Neural progenitor cell (in vitro differentiated cells): ENCODE data around the gene GPR12. TPM values are rescaled to one million over a fixed set of nuclear protein-coding genes. Genes with fewer than 3 reads are reported as not detected.

ENCODE experiments used
- DNase-seq: peaks from one replicate; pipeline ENCODE4 v3.0.0-alpha.2; 2016; ENCODE audit warnings: low spot score
- H2AFZ ChIP-seq: fragments of 200-600 bp; sonication (generic); replicated peaks from 2 replicates; pipeline ENCODE4 v1.6.1; 2016; ENCODE audit warnings: antibody characterized with exemption
- H3F3A ChIP-seq: fragments of 200-600 bp; sonication (generic); 2 replicates; pipeline ENCODE4 v1.6.1; 2016; ENCODE audit warnings: antibody characterized with exemption, low read depth
- H3K27ac ChIP-seq: fragments of 200-600 bp; sonication (generic); 2 replicates; pipeline ENCODE4 v1.5.1; 2016; ENCODE audit warnings: mild to moderate bottlenecking
- H3K27me3 ChIP-seq: fragments of 200-600 bp; sonication (generic); 2 replicates; pipeline ENCODE4 v1.6.1; 2016; ENCODE audit warnings: mild to moderate bottlenecking, moderate library complexity
- H3K36me3 ChIP-seq: fragments of 200-600 bp; sonication (generic); 2 replicates; pipeline ENCODE4 v1.5.1; 2016
- H3K4me1 ChIP-seq: fragments of 200-600 bp; sonication (generic); 2 replicates; pipeline ENCODE4 v1.6.1; 2016; ENCODE audit warnings: mixed run types
- H3K4me2 ChIP-seq: fragments of 200-600 bp; sonication (generic); 2 replicates; pipeline ENCODE4 v1.6.1; 2016
- H3K4me3 ChIP-seq: fragments of 200-600 bp; sonication (generic); 2 replicates; pipeline ENCODE4 v1.5.1; 2016
- H3K79me2 ChIP-seq: fragments of 200-600 bp; sonication (generic); 2 replicates; pipeline ENCODE4 v1.6.1; 2016; ENCODE audit warnings: low read depth
- H3K9ac ChIP-seq: fragments of 200-600 bp; sonication (generic); 2 replicates; pipeline ENCODE4 v1.6.1; 2016
- H3K9me3 ChIP-seq: fragments of 200-600 bp; sonication (generic); 2 replicates; pipeline ENCODE4 v1.5.1; 2016; ENCODE audit warnings: low read depth
- H4K20me1 ChIP-seq: fragments of 200-600 bp; sonication (generic); 2 replicates; pipeline ENCODE4 v1.6.1; 2016; ENCODE audit warnings: low read depth
- H3K27ac Mint-ChIP-seq: 3 replicates; pipeline ENCODE4 v1.8.0; 2021; ENCODE audit warnings: mixed read lengths
- H3K27me3 Mint-ChIP-seq: 2 replicates; pipeline ENCODE4 v1.8.0; 2022; ENCODE audit warnings: low read depth, mild to moderate bottlenecking, inconsistent platforms, moderate library complexity, mixed read lengths; ENCODE audit not compliant: insufficient read depth
- H3K36me3 Mint-ChIP-seq: 3 replicates; pipeline ENCODE4 v1.8.0; 2021; ENCODE audit warnings: mixed read lengths
- H3K4me1 Mint-ChIP-seq: 3 replicates; pipeline ENCODE4 v1.8.0; 2021; ENCODE audit warnings: mixed read lengths
- H3K4me3 Mint-ChIP-seq: 3 replicates; pipeline ENCODE4 v1.8.0; 2021; ENCODE audit warnings: mild to moderate bottlenecking, moderate library complexity, mixed read lengths
- H3K9me3 Mint-ChIP-seq: 3 replicates; pipeline ENCODE4 v1.8.0; 2020; ENCODE audit warnings: mixed read lengths
- EZH2 ChIP-seq: fragments of 200-600 bp; sonication (generic); IDR thresholded peaks from 2 replicates; pipeline ENCODE4 v1.6.1; 2017; ENCODE audit warnings: antibody characterized with exemption, mild to moderate bottlenecking, moderate library complexity
- EZH2phosphoT487 ChIP-seq: fragments of 200-600 bp; sonication (generic); IDR thresholded peaks from 2 replicates; pipeline ENCODE4 v1.6.1; 2017; ENCODE audit warnings: antibody characterized with exemption
- total RNA-seq: library from RNA; depleted of rRNA; stranded (reverse); fragments of >200 nt; gene quantifications from 2 replicates; pipeline ENCODE4 v1.2.3, GENCODE V29; 2015; ENCODE audit warnings: low replicate concordance
- TF ChIP-seq, protein P1 (sequence below): fragments of 200-600 bp; sonication (generic); IDR thresholded peaks from 2 replicates; pipeline ENCODE4 v1.5.1; 2017; ENCODE audit warnings: antibody characterized with exemption, mild to moderate bottlenecking

Gene GPR12
- total RNA-seq, 1 donor from 2014 or later = not detected

DNA sequence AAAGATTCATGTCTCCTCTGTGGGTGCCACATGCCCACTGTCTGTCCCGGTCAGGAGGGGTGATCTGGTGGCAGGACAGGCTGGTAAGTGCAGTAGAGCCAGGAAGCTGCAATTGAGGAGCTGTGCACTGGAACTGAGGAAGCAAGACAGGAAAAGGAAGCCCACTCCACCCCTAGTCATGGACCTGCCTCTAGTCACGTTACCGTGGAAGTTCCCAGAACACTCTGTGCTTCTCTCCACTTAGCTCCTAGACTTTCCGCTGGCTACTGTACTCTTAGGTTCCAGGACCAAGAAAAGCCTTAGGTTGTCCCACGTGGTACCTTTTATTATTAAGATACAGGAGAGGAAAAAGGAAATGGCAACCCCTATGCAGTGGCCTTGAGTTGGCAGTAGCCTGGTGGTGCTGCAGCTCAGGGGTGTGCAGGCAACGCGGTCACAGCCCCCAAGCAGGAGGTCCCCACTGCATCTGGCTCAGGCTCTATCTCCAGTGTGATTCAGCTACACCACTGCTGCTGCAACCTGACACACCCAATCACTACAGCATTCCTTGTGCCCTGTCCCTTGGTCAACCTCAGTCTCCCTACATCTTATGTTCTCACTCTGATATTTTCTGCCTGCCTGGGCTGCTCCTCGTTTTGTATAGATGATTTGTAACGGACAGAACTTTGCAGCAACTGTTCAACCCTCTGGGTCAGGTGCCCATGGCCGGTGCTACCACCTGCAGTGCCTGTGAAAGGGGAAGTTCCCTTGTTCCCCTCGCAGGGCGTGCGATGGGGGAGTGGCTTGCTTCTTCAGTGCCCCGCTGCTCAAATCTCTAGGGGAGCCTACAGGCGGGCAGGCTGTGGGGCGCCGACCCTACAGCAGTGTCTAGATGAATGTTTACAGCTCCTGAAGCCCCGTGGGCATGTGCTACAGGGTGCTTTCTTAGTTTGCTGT is 24.4 kb upstream of the GPR12 start:
- H3K27ac ChIP-seq = no peak overlapping the region
- H3K4me1 Mint-ChIP-seq = peaks cover 11% of the 10 kb centered on the region
- no peaks in the 10 kb centered on the region for H3K36me3 ChIP-seq
- peaks cover 4% of the 10 kb centered on the region for H3K27me3 ChIP-seq
- H3K79me2 ChIP-seq = no peaks in the 10 kb centered on the region
- peak overlapping the region; percentile 97 for H2AFZ ChIP-seq
- no peak overlapping the region for H3K27ac Mint-ChIP-seq
- peak overlapping the region; percentile 74 for H3K4me2 ChIP-seq
- H3K4me3 ChIP-seq = peak overlapping the region; percentile 44
- H3K9me3 Mint-ChIP-seq = peaks cover 3% of the 10 kb centered on the region
- no peaks in the 10 kb centered on the region for H3F3A ChIP-seq
- peaks cover 3% of the 10 kb centered on the region for H3K9me3 ChIP-seq
- no peak overlapping the region for H3K4me3 Mint-ChIP-seq
- peaks cover 9% of the 10 kb centered on the region for H3K4me1 ChIP-seq
- H4K20me1 ChIP-seq = no peaks in the 10 kb centered on the region
- peaks cover 14% of the 10 kb centered on the region for H3K27me3 Mint-ChIP-seq
- H3K36me3 Mint-ChIP-seq = no peaks in the 10 kb centered on the region
- H3K9ac ChIP-seq = no peak overlapping the region
- TF ChIP-seq, protein P1, sequence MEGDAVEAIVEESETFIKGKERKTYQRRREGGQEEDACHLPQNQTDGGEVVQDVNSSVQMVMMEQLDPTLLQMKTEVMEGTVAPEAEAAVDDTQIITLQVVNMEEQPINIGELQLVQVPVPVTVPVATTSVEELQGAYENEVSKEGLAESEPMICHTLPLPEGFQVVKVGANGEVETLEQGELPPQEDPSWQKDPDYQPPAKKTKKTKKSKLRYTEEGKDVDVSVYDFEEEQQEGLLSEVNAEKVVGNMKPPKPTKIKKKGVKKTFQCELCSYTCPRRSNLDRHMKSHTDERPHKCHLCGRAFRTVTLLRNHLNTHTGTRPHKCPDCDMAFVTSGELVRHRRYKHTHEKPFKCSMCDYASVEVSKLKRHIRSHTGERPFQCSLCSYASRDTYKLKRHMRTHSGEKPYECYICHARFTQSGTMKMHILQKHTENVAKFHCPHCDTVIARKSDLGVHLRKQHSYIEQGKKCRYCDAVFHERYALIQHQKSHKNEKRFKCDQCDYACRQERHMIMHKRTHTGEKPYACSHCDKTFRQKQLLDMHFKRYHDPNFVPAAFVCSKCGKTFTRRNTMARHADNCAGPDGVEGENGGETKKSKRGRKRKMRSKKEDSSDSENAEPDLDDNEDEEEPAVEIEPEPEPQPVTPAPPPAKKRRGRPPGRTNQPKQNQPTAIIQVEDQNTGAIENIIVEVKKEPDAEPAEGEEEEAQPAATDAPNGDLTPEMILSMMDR = no peak
- TF ChIP-seq EZH2 (no peak), EZH2phosphoT487 (no peak)
- DNase-seq = peak; percentile 50

DNA sequence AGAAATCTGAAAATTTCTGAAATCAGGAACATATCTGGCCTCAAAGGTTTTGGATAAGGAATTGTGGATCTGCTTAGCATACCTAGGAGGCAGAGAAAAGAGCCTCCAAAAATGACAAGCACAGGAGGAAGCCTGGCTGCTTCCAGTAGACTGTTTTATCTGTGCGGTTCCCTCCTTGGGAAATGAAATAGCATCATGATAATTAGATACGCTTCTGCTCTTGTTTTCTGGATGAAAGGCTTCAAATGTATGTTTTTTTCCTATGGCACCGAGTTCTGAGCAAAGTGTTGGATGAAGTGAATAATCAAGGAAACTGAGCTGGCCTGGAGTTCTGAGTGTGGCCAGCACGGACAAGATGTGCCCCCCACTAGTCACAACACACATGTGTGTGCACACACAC is 19.8 kb upstream of the GPR12 start:
- Histone ChIP-seq H2AFZ (no peak overlapping the region), H3K9ac (no peak overlapping the region), H3K79me2 (no peaks in the 10 kb centered on the region), H4K20me1 (no peaks in the 10 kb centered on the region), H3K27ac (no peak overlapping the region), H3K4me2 (no peak overlapping the region), H3K36me3 (no peaks in the 10 kb centered on the region), H3K9me3 (peaks cover 3% of the 10 kb centered on the region), H3K4me1 (peaks cover 7% of the 10 kb centered on the region), H3F3A (no peaks in the 10 kb centered on the region), H3K4me3 (no peak overlapping the region), H3K27me3 (no peaks in the 10 kb centered on the region)
- no peaks in the 10 kb centered on the region for H3K36me3 Mint-ChIP-seq
- H3K4me1 Mint-ChIP-seq = peaks cover 17% of the 10 kb centered on the region
- DNase-seq = no peak
- peaks cover 3% of the 10 kb centered on the region for H3K9me3 Mint-ChIP-seq
- H3K27ac Mint-ChIP-seq = no peak overlapping the region
- H3K4me3 Mint-ChIP-seq = no peak overlapping the region
- peaks cover 6% of the 10 kb centered on the region for H3K27me3 Mint-ChIP-seq
- TF ChIP-seq EZH2 (no peak), EZH2phosphoT487 (no peak)
- TF ChIP-seq, protein P1 = no peak

DNA sequence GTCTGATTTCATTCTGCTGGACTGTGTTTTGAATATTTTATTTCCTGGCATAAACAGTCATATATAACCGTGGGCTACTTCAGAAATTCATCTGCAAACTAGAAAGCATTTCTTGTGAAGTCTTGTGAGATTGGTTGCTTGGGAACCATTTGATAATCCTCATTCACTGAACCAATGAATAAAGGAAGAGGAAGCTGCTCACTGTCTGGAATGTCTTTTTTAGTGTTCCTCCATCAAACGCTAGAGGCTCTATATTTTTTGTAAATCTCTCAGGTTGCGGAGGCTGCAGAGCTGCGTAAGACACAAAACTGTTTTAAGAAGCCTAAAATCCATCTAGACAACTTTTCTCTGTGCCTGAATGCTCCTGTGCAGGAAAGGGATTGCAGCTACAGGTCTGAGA is 18.7 kb upstream of the GPR12 start:
- Histone ChIP-seq H3K4me1 (no peaks in the 10 kb centered on the region), H3K27ac (no peak overlapping the region), H3K36me3 (no peaks in the 10 kb centered on the region), H3F3A (no peaks in the 10 kb centered on the region), H4K20me1 (no peaks in the 10 kb centered on the region), H3K79me2 (no peaks in the 10 kb centered on the region), H3K9ac (no peak overlapping the region), H3K4me2 (no peak overlapping the region), H2AFZ (no peak overlapping the region), H3K27me3 (no peaks in the 10 kb centered on the region), H3K4me3 (no peak overlapping the region), H3K9me3 (peaks cover 3% of the 10 kb centered on the region)
- no peak overlapping the region for H3K4me3 Mint-ChIP-seq
- TF ChIP-seq, protein P1 = no peak
- no peak for TF ChIP-seq EZH2phosphoT487
- no peak for TF ChIP-seq EZH2
- no peak for DNase-seq
- peaks cover 3% of the 10 kb centered on the region for H3K9me3 Mint-ChIP-seq
- peaks cover 8% of the 10 kb centered on the region for H3K27me3 Mint-ChIP-seq
- no peak overlapping the region for H3K27ac Mint-ChIP-seq
- no peaks in the 10 kb centered on the region for H3K36me3 Mint-ChIP-seq
- H3K4me1 Mint-ChIP-seq = peaks cover 13% of the 10 kb centered on the region
